Large intestine (tissue), 3 donors: ENCODE data around the gene CAPRIN1. TPM values are rescaled to one million over a fixed set of nuclear protein-coding genes. Genes with fewer than 3 reads are reported as not detected.

Experiments
- DNase-seq, 2 donors: peaks; one replicate each; pipeline versions ENCODE4 v3.0.0 to v3.0.0-alpha.2; 2013
- H3K27ac ChIP-seq: one replicate; pipeline ENCODE4 v1.5.1; 2013; ENCODE audit warnings: low read length
- H3K27me3 ChIP-seq: 2 replicates; pipeline ENCODE4 v1.6.1; 2013; ENCODE audit warnings: low read length; ENCODE audit not compliant: control insufficient read depth, insufficient read depth
- H3K36me3 ChIP-seq: 2 replicates; pipeline ENCODE4 v1.6.1; 2013; ENCODE audit warnings: low read length; ENCODE audit not compliant: control insufficient read depth, insufficient read depth
- H3K4me1 ChIP-seq: one replicate; pipeline ENCODE4 v1.6.1; 2013; ENCODE audit warnings: low read length; ENCODE audit not compliant: control insufficient read depth, insufficient read depth
- H3K4me3 ChIP-seq: one replicate; pipeline ENCODE4 v1.5.1; 2013; ENCODE audit warnings: low read length
- H3K9me3 ChIP-seq: one replicate; pipeline ENCODE4 v1.6.1; 2013; ENCODE audit warnings: mild to moderate bottlenecking, low read depth, low read length, moderate library complexity; ENCODE audit not compliant: control insufficient read depth
- WGBS: methylation state at CpG from one replicate; pipeline ENCODE4 v1.1.5; 2013; ENCODE audit warnings: low lambda C conversion rate; ENCODE audit not compliant: insufficient coverage; 5-methylcytosine and 5-hydroxymethylcytosine counted together
- polyA plus RNA-seq: library from polyadenylated mRNA; unstranded; fragments of 120-200 nt; gene quantifications from one replicate; pipeline ENCODE4 v1.2.1, GENCODE V29; 2013

Gene CAPRIN1
- polyA plus RNA-seq, 1 donor: 162 TPM

GRCh38 chr11:34150494-34151151, 99.1 kb downstream of the CAPRIN1 start:
- DNase-seq: peak in 1 of 2 donors; percentile 31
- H3K36me3 ChIP-seq: peaks cover 58% of the 10 kb centered on the region
- WGBS: no CpG with 5 or more reads among the region's 6 CpGs

More at GRCh38 chr11:34150494-34151151, 99.1 kb downstream of the CAPRIN1 start:
- Histone ChIP-seq H3K9me3 (no peaks in the 10 kb centered on the region), H3K27ac (no peak overlapping the region), H3K27me3 (no peaks in the 10 kb centered on the region), H3K4me3 (no peak overlapping the region), H3K4me1 (peaks cover 9% of the 10 kb centered on the region)

Other genes with a start within 250 kb of the CAPRIN1 start
- 11.8 TPM for gene LMO2, start 159.7 kb upstream of the CAPRIN1 start, polyA plus RNA-seq
- 37.0 TPM for gene NAT10, start 53.9 kb downstream of the CAPRIN1 start, polyA plus RNA-seq